GM21515 (cell line): ENCODE measurements around the gene AFMID.

ENCODE experiments used
- ATAC-seq: cut with Tn5 transposase; IDR thresholded peaks from one replicate; pipeline ENCODE4 v1.9.1; 2021; ENCODE audit not compliant: unreplicated experiment

AFMID gene

GRCh38 chr17:78179372-78179771, 7.8 kb upstream of the AFMID start:
- ATAC-seq = no peak

- ATAC-seq = no peak
These were observed 7.1 kb upstream of the AFMID start for GRCh38 chr17:78180083-78180482.

DNA sequence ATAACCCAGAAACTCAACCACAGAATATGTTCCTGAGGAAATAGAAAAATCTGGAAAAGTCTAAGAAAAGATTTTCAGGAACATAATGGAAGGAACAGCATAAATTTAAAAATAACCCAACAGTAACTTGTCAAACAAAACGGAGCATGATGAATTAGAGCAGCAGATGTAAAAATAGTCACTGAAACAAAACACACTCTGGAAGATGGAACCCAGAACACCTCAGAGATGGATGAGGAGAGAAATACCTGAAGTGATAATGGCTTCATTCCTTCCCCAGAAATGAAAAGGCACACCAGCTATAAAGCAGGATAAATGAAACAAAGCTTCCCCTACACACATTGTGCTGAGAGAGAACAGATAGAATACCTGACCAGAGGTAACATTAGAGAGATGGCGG, 6.7 kb upstream of the AFMID start:
- no peak for ATAC-seq

DNA sequence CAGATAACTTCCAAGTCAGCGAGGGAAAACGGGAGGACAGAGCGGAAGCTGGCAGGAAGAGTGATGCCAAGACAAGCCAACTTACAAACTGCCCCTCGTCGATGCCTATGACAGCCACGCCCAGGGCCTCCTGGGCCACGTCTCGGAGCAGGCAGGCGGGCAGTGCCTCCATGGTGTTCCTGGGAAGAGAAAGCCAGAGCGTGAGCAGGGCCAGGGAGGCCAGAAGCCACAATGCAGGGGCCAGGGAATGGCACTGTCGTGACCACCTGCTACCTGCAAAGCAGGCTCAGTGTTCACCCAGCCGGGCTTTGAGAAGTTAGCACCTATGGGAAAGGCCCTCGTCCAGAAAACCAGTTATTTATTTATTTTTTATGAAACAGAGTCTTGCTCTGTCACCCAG, 4.7 kb upstream of the AFMID start:
- no peak for ATAC-seq

DNA sequence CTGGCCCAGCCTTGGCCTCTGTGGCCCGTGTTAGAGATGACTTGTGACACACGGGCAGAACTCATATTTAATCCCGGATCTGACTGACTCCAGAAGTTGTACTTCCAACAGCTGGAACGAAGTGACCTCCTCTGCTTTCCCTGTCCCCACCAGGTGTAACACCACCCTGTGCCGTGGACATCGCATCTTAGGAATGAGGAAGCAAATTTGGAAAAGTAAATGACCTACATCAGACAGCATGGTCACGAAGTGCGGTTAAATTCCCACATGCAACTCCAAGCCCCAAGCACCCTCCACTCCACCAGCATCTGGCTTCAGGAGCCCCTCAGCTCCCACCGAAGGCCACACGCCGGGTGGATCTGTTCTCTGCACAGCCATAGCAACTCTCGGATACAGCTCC, 3.2 kb upstream of the AFMID start:
- ATAC-seq = no peak

DNA sequence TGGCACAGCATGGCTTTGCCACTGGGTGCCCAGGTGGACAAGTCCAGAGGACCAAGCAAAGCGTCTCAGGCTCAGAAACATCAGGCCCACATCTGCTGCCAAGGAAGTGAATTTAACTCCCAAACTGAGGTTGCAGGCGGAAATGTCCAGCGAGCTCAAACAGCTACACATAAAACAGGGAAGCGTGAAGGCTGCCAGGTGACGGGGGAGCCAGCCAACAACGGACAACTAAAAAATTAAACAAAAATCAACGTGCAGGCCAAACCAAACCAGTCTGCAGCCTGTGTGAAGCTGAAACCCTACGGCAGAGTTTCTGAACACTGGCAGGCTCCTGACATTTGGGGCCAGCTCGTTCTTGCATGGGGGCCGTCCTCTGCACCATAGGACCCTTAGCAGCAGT, 2.8 kb upstream of the AFMID start:
- no peak for ATAC-seq

GRCh38 chr17:78184868-78185267, 2.3 kb upstream of the AFMID start:
- no peak for ATAC-seq

DNA sequence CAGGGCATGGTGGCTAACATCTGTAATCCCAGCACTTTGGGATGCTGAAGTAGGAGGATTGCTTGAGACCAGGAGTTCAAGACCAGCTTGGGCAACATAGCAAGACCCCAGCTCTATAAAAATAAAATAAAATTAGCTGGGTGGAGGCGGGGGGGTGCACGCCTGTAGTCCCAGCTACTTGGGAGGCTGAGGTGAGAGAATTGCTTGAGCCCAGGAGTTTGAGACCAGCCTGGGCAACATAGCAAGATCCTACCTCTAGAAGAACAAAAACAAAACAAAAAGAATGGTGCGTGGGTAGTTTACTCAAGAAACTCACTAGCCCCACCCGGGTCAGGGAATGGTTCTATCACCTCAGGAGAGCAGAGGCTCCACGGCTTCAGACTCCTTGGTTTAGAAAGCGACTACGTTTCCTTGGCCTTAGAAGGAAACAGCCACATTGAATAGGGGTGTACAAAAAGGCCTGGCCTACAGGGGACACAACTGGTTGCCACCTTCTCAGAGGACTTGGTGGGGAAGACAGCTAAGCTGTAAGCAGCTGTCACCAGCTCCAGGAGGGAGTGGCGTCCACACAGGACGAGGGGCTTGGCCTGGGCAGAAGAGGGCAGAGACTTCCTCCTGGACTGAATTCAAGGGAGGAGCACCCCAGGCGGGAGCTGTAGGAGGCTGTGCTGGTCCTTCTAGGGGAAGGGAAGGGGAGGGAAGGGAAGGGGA, 1.0 kb upstream of the AFMID start:
- ATAC-seq = no peak

DNA sequence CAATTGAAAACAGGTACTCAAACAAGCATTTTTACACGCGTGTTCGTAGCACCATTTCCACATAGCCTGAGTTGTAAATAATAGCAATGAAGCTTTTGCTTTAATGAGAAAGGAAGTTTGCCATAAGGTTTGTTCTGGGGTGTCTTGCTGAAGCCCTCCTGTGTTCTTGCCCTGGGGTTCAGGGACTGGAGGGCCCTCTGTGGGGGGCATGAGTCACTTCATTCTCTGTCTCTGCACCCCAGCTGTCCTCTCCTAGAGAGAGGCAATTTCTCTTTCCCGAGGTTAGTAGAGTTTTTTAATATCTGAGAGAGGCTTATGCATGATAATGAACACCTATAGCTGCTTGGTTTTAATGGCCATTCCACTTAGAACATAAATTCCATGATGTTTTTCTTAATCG, 9.6 kb downstream of the AFMID start:
- no peak for ATAC-seq

GRCh38 chr17:78197147-78197832, 10.1 kb downstream of the AFMID start:
- ATAC-seq = no peak

- ATAC-seq = no peak
These were observed 13.3 kb downstream of the AFMID start for GRCh38 chr17:78200451-78200850.

- ATAC-seq = no peak
These were observed 15.5 kb downstream of the AFMID start for GRCh38 chr17:78202666-78203065.

DNA sequence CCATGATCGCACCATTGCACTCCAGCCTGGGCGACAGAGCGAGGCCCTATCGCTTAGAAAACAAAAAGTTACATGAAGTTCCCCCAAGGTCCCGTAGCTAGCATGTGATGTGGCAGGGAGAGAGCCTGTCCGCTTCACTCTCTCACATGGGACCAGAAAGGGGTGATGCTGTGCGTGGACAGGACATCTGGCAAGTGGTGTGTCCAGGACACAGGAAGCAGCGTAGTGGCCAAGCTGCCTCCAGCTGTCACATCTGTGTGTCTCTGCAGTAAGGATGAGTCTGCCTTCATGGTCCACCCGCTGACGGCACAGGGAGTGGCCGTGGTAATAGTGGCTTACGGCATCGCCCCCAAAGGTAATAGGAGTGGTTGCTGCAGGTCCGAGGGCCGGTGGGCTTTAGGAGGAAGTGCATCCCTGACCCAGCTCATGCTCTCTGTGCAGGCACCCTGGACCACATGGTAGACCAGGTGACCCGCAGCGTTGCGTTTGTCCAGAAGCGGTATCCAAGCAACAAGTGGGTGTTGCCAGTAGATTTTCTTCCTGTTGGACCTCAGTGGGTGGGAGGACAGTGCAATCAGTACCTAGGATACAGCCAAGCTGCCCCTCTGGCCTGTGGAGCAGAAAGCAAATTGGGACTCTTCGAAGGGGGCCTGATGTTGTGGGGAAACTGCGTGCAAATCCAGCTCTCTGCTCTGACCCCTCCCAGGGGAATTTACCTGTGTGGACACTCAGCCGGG, 17.4 kb downstream of the AFMID start:
- ATAC-seq = no peak

DNA sequence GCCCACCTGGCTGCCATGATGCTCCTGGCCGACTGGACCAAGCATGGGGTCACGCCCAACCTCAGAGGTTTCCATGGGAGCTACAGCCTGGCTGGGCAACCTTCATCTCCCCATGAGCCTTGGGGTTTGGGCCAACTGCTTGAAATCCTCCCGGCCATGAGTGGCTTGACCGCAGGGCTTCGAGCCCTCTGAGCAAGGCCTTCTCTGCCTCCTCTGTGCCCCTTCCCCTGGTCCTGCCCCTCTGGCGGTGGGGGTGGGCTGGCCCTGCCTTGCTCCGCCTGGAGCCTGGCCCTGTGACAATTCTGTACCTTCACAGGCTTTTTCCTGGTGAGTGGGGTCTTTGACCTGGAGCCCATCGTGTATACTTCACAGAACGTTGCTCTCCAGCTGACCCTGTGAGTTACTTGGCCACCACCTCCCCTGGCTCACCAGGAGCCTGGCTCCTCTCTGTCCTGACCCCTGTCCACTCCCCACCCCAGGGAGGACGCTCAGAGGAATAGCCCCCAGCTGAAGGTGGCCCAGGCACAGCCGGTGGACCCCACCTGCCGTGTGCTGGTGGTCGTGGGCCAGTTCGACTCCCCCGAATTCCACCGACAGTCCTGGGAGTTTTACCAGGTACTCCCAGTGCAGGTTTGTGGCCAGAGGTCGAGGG, 18.1 kb downstream of the AFMID start:
- ATAC-seq = no peak

DNA sequence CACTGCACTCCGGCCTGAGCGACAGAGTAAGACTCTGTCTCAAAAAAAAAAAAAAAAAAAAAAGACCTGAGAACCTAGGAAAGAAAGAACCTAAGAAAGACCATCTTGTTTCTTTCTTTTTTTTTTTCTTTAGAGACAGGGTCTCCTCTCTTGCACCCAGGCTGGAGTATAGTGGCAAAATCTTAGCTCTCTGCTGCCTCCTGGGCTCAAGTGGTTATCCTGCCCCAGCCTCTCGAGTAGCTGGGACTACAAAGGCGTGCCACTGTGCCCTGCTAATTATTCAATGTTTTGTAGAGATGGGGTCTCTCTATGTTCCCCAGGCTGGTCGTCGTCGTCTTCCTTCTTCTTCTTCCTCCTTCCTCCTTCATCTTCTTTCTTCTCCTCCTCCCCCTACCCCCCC, 19.1 kb downstream of the AFMID start:
- ATAC-seq = no peak

DNA sequence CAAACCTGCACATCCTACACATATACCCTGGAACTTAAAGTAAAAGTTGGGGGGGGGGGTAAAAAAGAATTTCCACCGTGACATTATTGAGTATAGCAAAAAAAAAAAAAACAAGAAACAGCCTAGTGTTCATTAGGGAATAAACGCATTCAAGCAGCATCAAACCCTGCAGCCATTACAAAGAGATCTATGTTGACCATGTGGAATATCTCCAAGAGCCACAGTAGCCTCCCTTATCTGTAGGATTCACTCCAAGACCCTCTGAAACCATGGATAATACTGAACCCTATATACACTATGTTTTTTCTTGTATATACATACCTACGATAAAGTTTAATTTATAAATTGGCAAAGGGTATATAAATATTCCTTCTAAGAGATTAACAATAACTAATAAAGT, 21.3 kb downstream of the AFMID start:
- ATAC-seq = no peak

GRCh38 chr17:78210111-78210510, 22.9 kb downstream of the AFMID start:
- ATAC-seq = no peak

GRCh38 chr17:78211032-78211431, 23.9 kb downstream of the AFMID start:
- no peak for ATAC-seq

- peak; percentile 89 for ATAC-seq
These were observed 27.0 kb downstream of the AFMID start, which contains the start of gene BIRC5 for GRCh38 chr17:78214016-78214705. Gene BIRC5, plus strand, starts transcription at chr17:78214253. Its CDS starts 64 bp downstream, at chr17:78214317.

GRCh38 chr17:78214706-78215061, 27.5 kb downstream of the AFMID start:
- no peak for ATAC-seq
